ENCODE measurements around the gene ADGRG1.
A peak's percentile ranks its signal among the peaks of the same experiment; 100 is the strongest.

Gene ADGRG1

DNA sequence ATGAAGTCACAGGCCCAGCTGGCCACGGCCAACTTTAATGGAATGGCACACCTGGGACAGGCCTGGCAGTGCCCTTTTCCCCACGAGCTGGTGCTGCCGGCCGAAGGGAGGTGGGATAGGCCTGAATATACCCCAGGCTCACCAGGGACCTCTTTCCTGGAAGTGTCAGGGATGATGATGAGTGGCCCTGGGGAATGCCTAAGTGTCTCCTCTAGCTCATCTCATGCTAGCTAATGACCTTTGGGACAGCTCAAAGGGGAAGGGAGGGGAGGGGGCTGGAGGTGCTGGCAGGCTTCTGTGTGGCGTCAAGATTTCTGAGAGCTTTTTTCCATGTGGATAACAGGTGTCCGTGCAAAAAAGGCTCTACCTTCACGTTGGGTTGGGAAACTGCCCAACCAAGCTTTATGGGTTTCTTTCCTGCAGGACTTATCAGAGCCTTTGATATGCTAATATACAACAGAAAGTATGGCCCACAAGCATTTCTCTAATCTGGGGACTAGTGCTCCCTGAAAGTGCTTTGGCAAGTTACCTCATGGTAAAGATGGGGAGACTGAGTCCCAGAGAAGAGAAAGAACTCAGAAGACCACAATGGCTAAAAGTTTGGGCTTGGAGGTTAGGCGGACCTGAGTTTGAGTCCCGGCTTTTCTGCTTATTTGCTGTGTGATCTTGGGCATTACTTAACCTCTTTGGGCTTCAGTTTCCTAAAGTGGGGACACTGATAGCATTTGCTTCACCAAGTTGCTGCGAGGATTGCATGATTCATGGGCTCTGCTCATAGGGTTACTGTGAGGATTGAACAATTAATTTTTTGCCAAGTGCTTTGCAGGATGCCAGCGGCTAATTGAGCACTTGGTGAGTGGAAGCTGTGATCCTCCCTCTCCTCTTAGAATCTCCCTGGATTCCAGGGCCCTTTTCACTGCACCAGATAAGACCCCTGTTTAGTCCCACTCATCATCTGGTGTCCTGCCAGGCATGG lies 14.0 kb downstream of the ADGRG1 start:
- H3K4me3 ChIP-seq (ENCODE audit: low read length) = no peak overlapping the region
- DNase-seq (ENCODE audit: low read depth) = no peak
- TF ChIP-seq, protein P1, sequence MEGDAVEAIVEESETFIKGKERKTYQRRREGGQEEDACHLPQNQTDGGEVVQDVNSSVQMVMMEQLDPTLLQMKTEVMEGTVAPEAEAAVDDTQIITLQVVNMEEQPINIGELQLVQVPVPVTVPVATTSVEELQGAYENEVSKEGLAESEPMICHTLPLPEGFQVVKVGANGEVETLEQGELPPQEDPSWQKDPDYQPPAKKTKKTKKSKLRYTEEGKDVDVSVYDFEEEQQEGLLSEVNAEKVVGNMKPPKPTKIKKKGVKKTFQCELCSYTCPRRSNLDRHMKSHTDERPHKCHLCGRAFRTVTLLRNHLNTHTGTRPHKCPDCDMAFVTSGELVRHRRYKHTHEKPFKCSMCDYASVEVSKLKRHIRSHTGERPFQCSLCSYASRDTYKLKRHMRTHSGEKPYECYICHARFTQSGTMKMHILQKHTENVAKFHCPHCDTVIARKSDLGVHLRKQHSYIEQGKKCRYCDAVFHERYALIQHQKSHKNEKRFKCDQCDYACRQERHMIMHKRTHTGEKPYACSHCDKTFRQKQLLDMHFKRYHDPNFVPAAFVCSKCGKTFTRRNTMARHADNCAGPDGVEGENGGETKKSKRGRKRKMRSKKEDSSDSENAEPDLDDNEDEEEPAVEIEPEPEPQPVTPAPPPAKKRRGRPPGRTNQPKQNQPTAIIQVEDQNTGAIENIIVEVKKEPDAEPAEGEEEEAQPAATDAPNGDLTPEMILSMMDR (conservative IDR thresholded peaks at IDR 0.05; ENCODE audit: low read length) = no peak

DNA sequence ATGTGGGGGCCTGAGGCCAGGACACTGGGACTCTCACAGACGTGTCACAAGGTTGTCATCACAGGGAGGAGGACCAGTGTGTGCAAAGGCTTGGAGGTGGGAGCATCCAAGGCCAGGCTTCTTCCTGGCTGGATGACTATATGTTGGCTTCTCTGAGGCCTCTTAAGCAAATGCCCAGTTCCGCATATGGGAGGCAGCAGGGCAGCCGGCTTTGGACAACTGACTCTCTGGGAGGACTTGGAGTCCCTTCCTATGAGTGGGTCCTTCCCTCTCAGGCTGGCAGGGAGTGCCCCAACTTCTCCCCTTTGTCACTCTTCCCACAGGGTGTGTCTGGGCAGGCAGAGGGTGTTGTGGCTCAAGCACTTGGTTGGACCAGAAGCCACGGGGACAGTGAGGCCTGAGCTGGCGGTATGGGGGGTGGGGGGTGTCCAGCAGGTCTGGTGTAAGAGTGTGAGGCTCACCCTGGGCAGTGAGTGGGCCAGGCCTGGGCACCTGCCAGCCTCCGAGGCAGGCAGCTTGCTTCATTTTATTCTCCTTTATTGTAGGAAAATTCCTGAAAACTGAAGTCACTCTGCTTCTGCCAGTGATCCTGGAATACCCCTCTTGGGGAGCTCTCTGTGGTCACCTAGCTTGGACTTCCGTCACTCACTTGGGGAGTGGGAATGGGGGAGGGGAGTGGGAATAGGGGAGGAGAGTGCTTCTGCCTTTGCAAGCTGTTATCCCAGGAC lies 14.9 kb downstream of the ADGRG1 start:
- TF ChIP-seq, protein P1 (conservative IDR thresholded peaks at IDR 0.05; ENCODE audit: low read length) = no peak
- no peak overlapping the region for H3K4me3 ChIP-seq (ENCODE audit: low read length)
- peak; percentile 72 for DNase-seq (ENCODE audit: low read depth)

DNA sequence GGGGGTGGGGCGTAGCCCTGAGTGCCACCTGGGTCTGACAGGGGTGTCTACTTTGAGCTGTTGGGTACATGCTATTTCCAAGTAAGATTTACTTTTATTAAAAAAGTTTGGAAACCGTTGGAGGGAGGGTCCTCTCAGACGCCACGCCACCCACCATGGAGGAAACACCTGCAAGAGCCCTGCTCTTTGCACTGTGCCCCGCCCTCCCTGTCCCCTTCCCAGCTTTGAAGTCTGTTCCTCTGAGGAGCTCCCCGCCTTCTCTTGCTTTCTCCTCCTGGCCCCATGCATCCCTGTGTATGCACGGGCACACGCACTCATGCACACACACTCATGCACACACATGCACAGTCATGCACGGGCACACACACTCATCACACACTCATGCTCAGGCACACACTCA lies 15.5 kb downstream of the ADGRG1 start:
- no peak for DNase-seq (ENCODE audit: low read depth)
- TF ChIP-seq, protein P1 (conservative IDR thresholded peaks at IDR 0.05; ENCODE audit: low read length) = no peak
- no peak overlapping the region for H3K4me3 ChIP-seq (ENCODE audit: low read length)

DNA sequence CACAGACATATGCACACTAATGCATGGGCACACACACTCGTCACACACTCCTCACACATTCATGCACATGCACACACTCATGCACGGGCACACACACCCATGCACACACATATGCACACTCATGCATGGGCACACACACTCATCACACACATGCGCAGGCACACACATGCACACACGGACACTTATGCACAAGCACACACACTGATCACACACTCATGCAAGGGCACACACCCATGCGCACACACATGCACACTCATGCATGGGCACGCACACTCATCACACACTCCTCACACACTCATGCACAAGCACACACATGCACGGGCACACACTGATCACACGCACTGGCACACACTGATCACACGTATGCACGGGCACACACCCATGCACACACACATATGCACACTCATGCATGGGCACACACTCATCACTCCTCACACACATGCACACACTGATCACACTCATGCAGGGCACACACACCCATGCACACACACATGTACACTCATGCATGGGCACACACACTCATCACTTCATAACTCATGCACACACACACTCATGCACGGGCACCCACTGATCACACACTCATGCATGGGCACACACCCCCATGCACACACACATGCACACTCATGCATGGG lies 16.1 kb downstream of the ADGRG1 start:
- no peak for DNase-seq (ENCODE audit: low read depth)
- H3K4me3 ChIP-seq (ENCODE audit: low read length) = no peak overlapping the region
- TF ChIP-seq, protein P1 (conservative IDR thresholded peaks at IDR 0.05; ENCODE audit: low read length) = no peak

DNA sequence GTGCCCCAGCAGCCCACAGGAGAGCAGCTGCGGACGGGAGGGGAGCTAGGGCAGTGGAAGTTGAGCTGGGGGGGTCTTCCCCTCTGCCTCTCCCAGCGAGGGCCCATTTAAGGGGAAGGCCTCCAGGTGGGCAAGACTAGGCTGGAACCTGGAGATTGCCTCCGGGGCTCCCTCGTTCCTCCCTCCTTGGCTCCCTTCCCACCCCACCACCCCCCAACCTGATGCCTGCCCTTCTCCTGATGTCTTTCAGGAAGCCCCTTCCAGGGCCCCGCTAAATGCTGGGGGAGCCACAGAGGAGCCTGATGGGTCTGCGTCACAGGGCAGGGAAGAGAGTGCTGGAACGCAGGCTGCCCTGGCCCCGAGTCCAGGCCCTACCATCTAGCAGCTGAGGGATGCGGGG lies 16.7 kb downstream of the ADGRG1 start:
- no peak for DNase-seq (ENCODE audit: low read depth)
- H3K4me3 ChIP-seq (ENCODE audit: low read length) = no peak overlapping the region
- TF ChIP-seq, protein P1 (conservative IDR thresholded peaks at IDR 0.05; ENCODE audit: low read length) = no peak

DNA sequence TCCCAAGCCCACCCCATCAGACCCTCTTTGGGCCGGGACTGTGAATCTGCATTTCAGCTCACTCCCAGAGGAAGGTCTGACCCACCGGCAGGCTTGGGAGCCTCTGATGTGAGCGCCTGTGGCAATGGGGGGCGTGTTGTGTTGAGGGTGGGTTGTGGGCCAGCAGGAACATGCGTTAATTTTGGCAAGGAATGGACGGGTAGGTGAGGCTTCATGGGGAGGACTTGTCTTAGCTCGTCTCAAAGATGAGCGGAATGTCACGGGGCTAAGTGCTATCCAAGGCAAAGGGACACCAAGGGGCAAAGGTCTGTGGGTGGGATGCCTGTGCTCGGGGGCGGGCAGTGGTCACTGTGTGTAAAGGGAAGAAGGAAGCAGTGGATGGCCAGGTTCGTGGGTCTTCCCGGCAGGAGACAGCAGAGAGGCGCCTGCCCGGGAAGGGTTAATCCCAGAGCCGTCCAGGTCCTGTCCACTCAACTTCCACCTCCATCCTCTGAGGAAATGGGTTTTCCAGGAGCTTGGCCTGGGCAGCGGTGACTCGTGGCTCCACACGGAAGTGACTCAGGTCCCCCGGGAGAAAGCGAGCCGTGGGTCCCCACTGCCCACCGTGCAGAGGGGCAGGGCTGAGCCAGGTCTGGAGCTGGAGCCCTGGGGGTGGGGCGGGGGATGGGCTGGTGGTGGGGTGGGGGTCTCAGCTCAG lies 17.4 kb downstream of the ADGRG1 start:
- DNase-seq (ENCODE audit: low read depth) = peak; percentile 40
- TF ChIP-seq, protein P1 (conservative IDR thresholded peaks at IDR 0.05; ENCODE audit: low read length) = no peak
- H3K4me3 ChIP-seq (ENCODE audit: low read length) = no peak overlapping the region

Data from AG10803 (cell line).